PFSK-1 (cell line): Measurements from ENCODE around the gene CEMIP2.

ENCODE experiments used
- FOXP2 ChIP-seq: optimal IDR thresholded peaks from 2 replicates; pipeline ENCODE3; 2011; ENCODE audit warnings: borderline replicate concordance, control low read depth, inconsistent platforms; ENCODE audit not compliant: insufficient read depth; ENCODE audit errors: extremely low read length, extremely low read depth
- POLR2AphosphoS5 ChIP-seq: IDR thresholded peaks from 2 replicates; pipeline ENCODE4 v1.6.1; 2012; ENCODE audit warnings: low read depth, mild to moderate bottlenecking, control low read depth, low read length, moderate library complexity
- SIN3A ChIP-seq: IDR thresholded peaks from 2 replicates; pipeline ENCODE4 v1.6.1; 2012; ENCODE audit warnings: mild to moderate bottlenecking, low read length, moderate library complexity, borderline replicate concordance; ENCODE audit not compliant: insufficient read depth
- TAF1 ChIP-seq: IDR thresholded peaks from 2 replicates; pipeline ENCODE4 v1.6.1; 2012; ENCODE audit warnings: low read length, control low read depth, borderline replicate concordance; ENCODE audit not compliant: insufficient read depth
- TF ChIP-seq, protein P1 (sequence below), 2 experiments: IDR thresholded peaks; 2 replicates each; pipeline versions ENCODE4 v1.6.1 to v1.8.0; 2011 to 2012; ENCODE audit warnings: low read depth in 2 of 2, low read length in 2 of 2, control low read depth in 1 of 2, inconsistent platforms in 1 of 2, mild to moderate bottlenecking in 1 of 2, moderate library complexity in 1 of 2; ENCODE audit not compliant: insufficient read depth in 1 of 2

Gene CEMIP2

GRCh38 chr9:71758785-71759184 lies 9.5 kb downstream of the CEMIP2 start:
- no peak for TF ChIP-seq TAF1
- no peak for TF ChIP-seq POLR2AphosphoS5
- no peak for TF ChIP-seq FOXP2
- TF ChIP-seq, protein P1, sequence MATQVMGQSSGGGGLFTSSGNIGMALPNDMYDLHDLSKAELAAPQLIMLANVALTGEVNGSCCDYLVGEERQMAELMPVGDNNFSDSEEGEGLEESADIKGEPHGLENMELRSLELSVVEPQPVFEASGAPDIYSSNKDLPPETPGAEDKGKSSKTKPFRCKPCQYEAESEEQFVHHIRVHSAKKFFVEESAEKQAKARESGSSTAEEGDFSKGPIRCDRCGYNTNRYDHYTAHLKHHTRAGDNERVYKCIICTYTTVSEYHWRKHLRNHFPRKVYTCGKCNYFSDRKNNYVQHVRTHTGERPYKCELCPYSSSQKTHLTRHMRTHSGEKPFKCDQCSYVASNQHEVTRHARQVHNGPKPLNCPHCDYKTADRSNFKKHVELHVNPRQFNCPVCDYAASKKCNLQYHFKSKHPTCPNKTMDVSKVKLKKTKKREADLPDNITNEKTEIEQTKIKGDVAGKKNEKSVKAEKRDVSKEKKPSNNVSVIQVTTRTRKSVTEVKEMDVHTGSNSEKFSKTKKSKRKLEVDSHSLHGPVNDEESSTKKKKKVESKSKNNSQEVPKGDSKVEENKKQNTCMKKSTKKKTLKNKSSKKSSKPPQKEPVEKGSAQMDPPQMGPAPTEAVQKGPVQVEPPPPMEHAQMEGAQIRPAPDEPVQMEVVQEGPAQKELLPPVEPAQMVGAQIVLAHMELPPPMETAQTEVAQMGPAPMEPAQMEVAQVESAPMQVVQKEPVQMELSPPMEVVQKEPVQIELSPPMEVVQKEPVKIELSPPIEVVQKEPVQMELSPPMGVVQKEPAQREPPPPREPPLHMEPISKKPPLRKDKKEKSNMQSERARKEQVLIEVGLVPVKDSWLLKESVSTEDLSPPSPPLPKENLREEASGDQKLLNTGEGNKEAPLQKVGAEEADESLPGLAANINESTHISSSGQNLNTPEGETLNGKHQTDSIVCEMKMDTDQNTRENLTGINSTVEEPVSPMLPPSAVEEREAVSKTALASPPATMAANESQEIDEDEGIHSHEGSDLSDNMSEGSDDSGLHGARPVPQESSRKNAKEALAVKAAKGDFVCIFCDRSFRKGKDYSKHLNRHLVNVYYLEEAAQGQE (IDR thresholded peaks at IDR 0.05; ENCODE audit: insufficient read depth in 1 of 2, low read depth in 2 of 2, low read length in 2 of 2): no peak
- TF ChIP-seq SIN3A: no peak

- TF ChIP-seq POLR2AphosphoS5: no peak
- TF ChIP-seq SIN3A: no peak
- TF ChIP-seq, protein P1 (IDR thresholded peaks at IDR 0.05; ENCODE audit: insufficient read depth in 1 of 2, low read depth in 2 of 2, low read length in 2 of 2): no peak
- no peak for TF ChIP-seq FOXP2
- TF ChIP-seq TAF1: no peak
Measured at GRCh38 chr9:71758277-71758676, 10.0 kb downstream of the CEMIP2 start.

GRCh38 chr9:71756753-71757152 lies 11.6 kb downstream of the CEMIP2 start:
- no peak for TF ChIP-seq TAF1
- no peak for TF ChIP-seq SIN3A
- TF ChIP-seq, protein P1 (IDR thresholded peaks at IDR 0.05; ENCODE audit: insufficient read depth in 1 of 2, low read depth in 2 of 2, low read length in 2 of 2): no peak
- no peak for TF ChIP-seq POLR2AphosphoS5
- TF ChIP-seq FOXP2: no peak

GRCh38 chr9:71755869-71756268 lies 12.4 kb downstream of the CEMIP2 start:
- no peak for TF ChIP-seq TAF1

DNA sequence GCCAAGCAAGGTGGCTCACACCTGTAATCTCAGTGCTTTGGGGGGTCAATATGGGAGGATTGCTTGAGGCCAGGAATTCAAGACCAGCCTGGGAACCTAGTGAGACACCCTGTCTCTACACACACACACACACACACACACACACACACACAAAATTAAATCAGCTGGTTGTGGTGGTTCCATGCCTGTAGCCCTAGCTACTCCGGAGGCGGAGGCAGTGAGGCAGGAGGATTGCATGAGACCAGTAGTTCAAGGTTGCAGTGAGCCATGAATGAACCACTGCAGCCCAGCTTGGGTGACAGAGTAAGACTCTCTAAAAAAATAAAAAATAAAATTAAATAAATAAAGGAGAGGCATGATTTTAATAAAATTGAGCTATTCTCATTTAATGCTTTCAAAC lies 13.1 kb downstream of the CEMIP2 start:
- TF ChIP-seq POLR2AphosphoS5: no peak
- no peak for TF ChIP-seq TAF1
- TF ChIP-seq FOXP2: no peak
- TF ChIP-seq, protein P1 (IDR thresholded peaks at IDR 0.05; ENCODE audit: insufficient read depth in 1 of 2, low read depth in 2 of 2, low read length in 2 of 2): no peak
- TF ChIP-seq SIN3A: no peak
